AG04450 (cell line): ENCODE results near the gene WDR49. TPM values are rescaled to one million over a fixed set of nuclear protein-coding genes. Genes with fewer than 3 reads are reported as not detected.

ENCODE experiments used
- CTCF ChIA-PET: fragments of 300-600, 350-600 bp; formaldehyde crosslinking; extraction: SDS; loops from one replicate; lab custom pipeline; 2022; ENCODE audit warnings: antibody characterized with exemption, inconsistent platforms; lab: Charles Lee
- POLR2A ChIA-PET: fragments of 350-600 bp; formaldehyde crosslinking; extraction: SDS; loops from one replicate; lab custom pipeline; 2021; ENCODE audit warnings: antibody characterized with exemption, inconsistent platforms; lab: Yijun Ruan, JAX
- DNase-seq: peaks from one replicate; pipeline ENCODE4 v3.0.0-alpha.2; 2011; ENCODE audit warnings: low read depth, low spot score
- H3K27ac ChIP-seq: one replicate; pipeline ENCODE4 v1.5.1; 2012; ENCODE audit warnings: low read depth, low read length, control low read depth
- H3K27me3 ChIP-seq: one replicate; pipeline ENCODE4 v1.6.0; 2012; ENCODE audit warnings: low read length; ENCODE audit not compliant: control insufficient read depth, insufficient read depth
- H3K4me3 ChIP-seq: 2 replicates; pipeline ENCODE4 v1.5.1; 2011; ENCODE audit warnings: mild to moderate bottlenecking, low read depth, low read length, control low read depth
- H3K9me3 ChIP-seq: 2 replicates; pipeline ENCODE4 v1.5.1; 2012; ENCODE audit warnings: low read length; ENCODE audit not compliant: control insufficient read depth, insufficient read depth
- polyA plus RNA-seq: library from polyadenylated mRNA; depleted of rRNA; stranded (reverse); fragments of >200 nt; gene quantifications from 2 replicates; pipeline ENCODE4 v1.2.3, GENCODE V29; 2011
- TF ChIP-seq, protein P1 (sequence below): IDR thresholded peaks from 2 replicates; pipeline ENCODE4 v1.5.1; 2011; ENCODE audit warnings: low read depth, low read length, control low read depth, inconsistent platforms

WDR49 gene
- polyA plus RNA-seq, 1 experiment, result not detected

- TF ChIP-seq, protein P1, sequence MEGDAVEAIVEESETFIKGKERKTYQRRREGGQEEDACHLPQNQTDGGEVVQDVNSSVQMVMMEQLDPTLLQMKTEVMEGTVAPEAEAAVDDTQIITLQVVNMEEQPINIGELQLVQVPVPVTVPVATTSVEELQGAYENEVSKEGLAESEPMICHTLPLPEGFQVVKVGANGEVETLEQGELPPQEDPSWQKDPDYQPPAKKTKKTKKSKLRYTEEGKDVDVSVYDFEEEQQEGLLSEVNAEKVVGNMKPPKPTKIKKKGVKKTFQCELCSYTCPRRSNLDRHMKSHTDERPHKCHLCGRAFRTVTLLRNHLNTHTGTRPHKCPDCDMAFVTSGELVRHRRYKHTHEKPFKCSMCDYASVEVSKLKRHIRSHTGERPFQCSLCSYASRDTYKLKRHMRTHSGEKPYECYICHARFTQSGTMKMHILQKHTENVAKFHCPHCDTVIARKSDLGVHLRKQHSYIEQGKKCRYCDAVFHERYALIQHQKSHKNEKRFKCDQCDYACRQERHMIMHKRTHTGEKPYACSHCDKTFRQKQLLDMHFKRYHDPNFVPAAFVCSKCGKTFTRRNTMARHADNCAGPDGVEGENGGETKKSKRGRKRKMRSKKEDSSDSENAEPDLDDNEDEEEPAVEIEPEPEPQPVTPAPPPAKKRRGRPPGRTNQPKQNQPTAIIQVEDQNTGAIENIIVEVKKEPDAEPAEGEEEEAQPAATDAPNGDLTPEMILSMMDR, result no peak
- no peak for DNase-seq
- no peak overlapping the region for H3K4me3 ChIP-seq
- no peak overlapping the region for H3K27ac ChIP-seq
- POLR2A ChIA-PET, result no interaction called here
- no peaks in the 10 kb centered on the region for H3K27me3 ChIP-seq
- no peaks in the 10 kb centered on the region for H3K9me3 ChIP-seq
- CTCF ChIA-PET, result no interaction called here
Measured at GRCh38 chr3:167481164-167481563, 172.6 kb downstream of the WDR49 start.

DNA sequence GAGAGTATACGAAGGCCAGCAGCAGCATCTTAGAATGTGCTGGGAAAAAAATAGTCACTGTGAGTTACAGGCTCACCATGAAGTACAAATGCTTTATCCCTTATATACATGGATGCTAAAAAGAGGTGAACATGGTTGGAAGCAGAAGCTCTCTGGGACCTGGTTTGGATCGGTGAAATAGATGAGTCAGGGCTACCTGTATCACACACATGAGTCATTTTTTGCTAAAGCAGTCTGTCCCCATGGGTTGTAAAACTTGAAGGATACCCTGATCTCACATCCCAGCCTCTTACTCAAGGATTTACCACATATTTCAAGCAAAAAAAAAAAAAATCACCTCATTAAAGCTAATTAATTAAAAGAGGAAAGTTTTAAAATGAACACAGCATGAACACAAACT is 173.0 kb downstream of the WDR49 start:
- TF ChIP-seq, protein P1, result no peak
- CTCF ChIA-PET, result no interaction called here

DNA sequence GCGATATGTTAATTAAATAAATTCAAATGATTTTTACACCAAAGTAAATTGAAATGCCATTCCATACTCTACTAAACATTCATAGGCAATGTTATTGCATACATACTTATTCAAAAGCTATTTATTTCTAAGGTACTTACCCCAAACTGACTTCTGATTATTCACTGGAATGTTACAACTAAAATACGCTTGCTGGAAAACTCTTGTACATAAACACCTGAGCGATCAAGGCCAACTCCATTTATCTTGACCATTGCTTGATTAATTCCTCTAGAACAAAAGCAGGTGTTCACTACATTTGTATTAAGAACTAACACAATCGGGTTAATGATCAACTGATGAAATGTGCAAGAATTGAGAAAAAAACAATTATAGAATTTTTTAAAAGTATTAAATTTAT is 179.9 kb downstream of the WDR49 start, which contains the start of gene SERPINI2:
TSS of gene SERPINI2 (minus strand) at position 180 of the 400 bp plus-strand sequence. CDS start 2,208 bp downstream, outside the sequence.
- Histone ChIP-seq H3K27me3 (no peaks in the 10 kb centered on the region), H3K9me3 (no peaks in the 10 kb centered on the region), H3K4me3 (no peak within 1 kb of the TSS), H3K27ac (no peak within 1 kb of the TSS)
- CTCF ChIA-PET, result no interaction called here
- DNase-seq, result no peak
- POLR2A ChIA-PET, result no interaction called here
- TF ChIP-seq, protein P1, result no peak

More for the DNA sequence above, 173.0 kb downstream of the WDR49 start:
- Histone ChIP-seq H3K9me3 (no peaks in the 10 kb centered on the region), H3K27ac (no peak overlapping the region), H3K27me3 (no peaks in the 10 kb centered on the region), H3K4me3 (no peak overlapping the region)
- POLR2A ChIA-PET, result no interaction called here
- DNase-seq, result no peak

- ChIA-PET CTCF (no interaction called here), POLR2A (no interaction called here)
- DNase-seq, result no peak
- H3K9me3 ChIP-seq, result no peaks in the 10 kb centered on the region
- TF ChIP-seq, protein P1, result no peak
- H3K4me3 ChIP-seq, result no peak overlapping the region
- H3K27me3 ChIP-seq, result no peaks in the 10 kb centered on the region
- H3K27ac ChIP-seq, result no peak overlapping the region
Measured at GRCh38 chr3:167469381-167469780, 184.4 kb downstream of the WDR49 start.

GRCh38 chr3:167467848-167468611 is 185.7 kb downstream of the WDR49 start:
- Histone ChIP-seq H3K27ac (no peak overlapping the region), H3K4me3 (no peak overlapping the region), H3K9me3 (no peaks in the 10 kb centered on the region), H3K27me3 (no peaks in the 10 kb centered on the region)
- CTCF ChIA-PET, result no interaction called here
- TF ChIP-seq, protein P1, result no peak
- no peak for DNase-seq
- POLR2A ChIA-PET, result no interaction called here
